AG10803 (cell line): ENCODE measurements around the gene PSMB2.

Experiments
- DNase-seq: peaks from one replicate; pipeline ENCODE4 v3.0.0; 2010; ENCODE audit warnings: low read depth
- H3K4me3 ChIP-seq: 2 replicates; pipeline ENCODE4 v1.5.1; 2011; ENCODE audit warnings: mild to moderate bottlenecking, low read length, control low read depth
- CTCF ChIP-seq: conservative IDR thresholded peaks from 2 replicates; pipeline ENCODE4 v1.5.1; 2011; ENCODE audit warnings: mild to moderate bottlenecking, low read length, control low read depth, inconsistent platforms

PSMB2 gene

GRCh38 chr1:35595684-35596083 lies 45.6 kb downstream of the PSMB2 start:
- DNase-seq: no peak
- H3K4me3 ChIP-seq: no peak overlapping the region
- no peak for TF ChIP-seq CTCF

GRCh38 chr1:35594005-35594760 lies 47.1 kb downstream of the PSMB2 start:
- TF ChIP-seq CTCF: no peak
- no peak for DNase-seq
- no peak overlapping the region for H3K4me3 ChIP-seq

GRCh38 chr1:35592991-35593769 lies 48.1 kb downstream of the PSMB2 start:
- no peak for TF ChIP-seq CTCF
- no peak for DNase-seq
- no peak overlapping the region for H3K4me3 ChIP-seq

- H3K4me3 ChIP-seq: no peak overlapping the region
- TF ChIP-seq CTCF: no peak
- DNase-seq: no peak
These were observed 50.1 kb downstream of the PSMB2 start for GRCh38 chr1:35591211-35591610.

- H3K4me3 ChIP-seq: no peak overlapping the region
- DNase-seq: no peak
- no peak for TF ChIP-seq CTCF
These were observed 50.8 kb downstream of the PSMB2 start for GRCh38 chr1:35590476-35591040.

- TF ChIP-seq CTCF: no peak
- no peak for DNase-seq
- H3K4me3 ChIP-seq: no peak overlapping the region
These were observed 51.6 kb downstream of the PSMB2 start for GRCh38 chr1:35589516-35590427.
